Hepatocyte (in vitro differentiated cells): ENCODE results near the gene PIP4P1. TPM values are rescaled to one million over a fixed set of nuclear protein-coding genes. Genes with fewer than 3 reads are reported as not detected.

Experiments
- DNase-seq: peaks from one replicate; pipeline ENCODE4 v3.0.0-alpha.2; 2016; ENCODE audit warnings: low spot score
- H2AFZ ChIP-seq: fragments of 200-600 bp; sonication (generic); 2 replicates; pipeline ENCODE4 v1.6.0; 2016; ENCODE audit warnings: antibody characterized with exemption, mild to moderate bottlenecking
- H3K27ac ChIP-seq: fragments of 200-600 bp; sonication (generic); 2 replicates; pipeline ENCODE4 v1.5.1; 2016; ENCODE audit warnings: mild to moderate bottlenecking
- H3K27me3 ChIP-seq: fragments of 200-600 bp; sonication (generic); 2 replicates; pipeline ENCODE4 v1.6.1; 2016
- H3K36me3 ChIP-seq: fragments of 200-600 bp; sonication (generic); replicated peaks from 2 replicates; pipeline ENCODE4 v1.5.1; 2016; ENCODE audit warnings: low read depth; ENCODE audit not compliant: insufficient read depth
- H3K4me1 ChIP-seq: fragments of 200-600 bp; sonication (generic); 2 replicates; pipeline ENCODE4 v1.5.1; 2016; ENCODE audit warnings: mild to moderate bottlenecking, moderate library complexity; ENCODE audit not compliant: insufficient read depth
- H3K4me2 ChIP-seq: fragments of 200-600 bp; sonication (generic); 2 replicates; pipeline ENCODE4 v1.6.0; 2016
- H3K4me3 ChIP-seq: fragments of 200-600 bp; sonication (generic); 2 replicates; pipeline ENCODE4 v1.5.1; 2016; ENCODE audit warnings: mild to moderate bottlenecking
- H3K79me2 ChIP-seq: fragments of 200-600 bp; sonication (generic); 2 replicates; pipeline ENCODE4 v1.6.0; 2017; ENCODE audit warnings: mild to moderate bottlenecking
- H3K9me2 ChIP-seq: fragments of 200-600 bp; sonication (generic); replicated peaks from 2 replicates; pipeline ENCODE4 v1.6.0; 2017; ENCODE audit warnings: mild to moderate bottlenecking; ENCODE audit not compliant: insufficient read depth
- H3K9me3 ChIP-seq: fragments of 200-600 bp; sonication (generic); 2 replicates; pipeline ENCODE4 v1.5.1; 2016; ENCODE audit warnings: low read depth, mild to moderate bottlenecking
- H4K20me1 ChIP-seq: fragments of 200-600 bp; sonication (generic); 2 replicates; pipeline ENCODE4 v1.6.0; 2016; ENCODE audit warnings: mild to moderate bottlenecking; ENCODE audit not compliant: insufficient read depth, poor library complexity, severe bottlenecking
- CTCF ChIP-seq: fragments of 200-600 bp; sonication (generic); IDR thresholded peaks from 2 replicates; pipeline ENCODE4 v1.5.1; 2016; ENCODE audit warnings: antibody characterized with exemption, mild to moderate bottlenecking; ENCODE audit not compliant: poor library complexity
- EZH2 ChIP-seq: fragments of 200-600 bp; sonication (generic); IDR thresholded peaks from 2 replicates; pipeline ENCODE4 v1.6.1; 2016; ENCODE audit warnings: antibody characterized with exemption, mild to moderate bottlenecking, borderline replicate concordance
- EZH2phosphoT487 ChIP-seq: fragments of 200-600 bp; sonication (generic); IDR thresholded peaks from one replicate; pipeline ENCODE4 v1.6.1; 2018; ENCODE audit warnings: antibody characterized with exemption, mild to moderate bottlenecking, low read depth, moderate library complexity; ENCODE audit not compliant: unreplicated experiment, severe bottlenecking
- WGBS: methylation state at CpG from one replicate; pipeline ENCODE4 v1.1.6; 2016; ENCODE audit warnings: low lambda C conversion rate; ENCODE audit errors: missing lambda C conversion rate; 5-methylcytosine and 5-hydroxymethylcytosine counted together
- polyA plus RNA-seq: library from polyadenylated mRNA; unstranded; fragments of >200 nt; fragmentation: Nextera tagmentation; extraction: Ambion mirVana; gene quantifications from 2 replicates; pipeline ENCODE4 v1.2.1, GENCODE V29; 2016
- total RNA-seq: library from RNA; depleted of rRNA; stranded (reverse); fragments of >200 nt; gene quantifications from 2 replicates; pipeline ENCODE4 v1.2.3, GENCODE V29; 2014

The PIP4P1 gene
- total and polyA plus RNA-seq, 2 experiments from 2014 or later: 40.1 to 85.0 TPM

GRCh38 chr14:20503898-20504297 is 42.7 kb upstream of the PIP4P1 start:
- no peaks in the 10 kb centered on the region for H3K27me3 ChIP-seq
- no peak overlapping the region for H2AFZ ChIP-seq
- no peaks in the 10 kb centered on the region for H3K9me2 ChIP-seq
- no peaks in the 10 kb centered on the region for H3K36me3 ChIP-seq
- no peaks in the 10 kb centered on the region for H3K4me1 ChIP-seq
- no peaks in the 10 kb centered on the region for H4K20me1 ChIP-seq
- H3K27ac ChIP-seq: no peak overlapping the region
- H3K9me3 ChIP-seq: no peaks in the 10 kb centered on the region
- H3K4me2 ChIP-seq: no peak overlapping the region
- DNase-seq: no peak
- 65% methylated on average over 6 of the region's 6 CpGs for WGBS
- no peaks in the 10 kb centered on the region for H3K79me2 ChIP-seq
- no peak overlapping the region for H3K4me3 ChIP-seq
- no peak for TF ChIP-seq EZH2
- no peak for TF ChIP-seq CTCF
- no peak for TF ChIP-seq EZH2phosphoT487

GRCh38 chr14:20501346-20501745 is 40.1 kb upstream of the PIP4P1 start:
- DNase-seq: no peak
- Histone ChIP-seq H3K9me2 (no peaks in the 10 kb centered on the region), H3K79me2 (no peaks in the 10 kb centered on the region), H3K27me3 (no peaks in the 10 kb centered on the region), H3K27ac (no peak overlapping the region), H4K20me1 (no peaks in the 10 kb centered on the region), H3K4me3 (no peak overlapping the region), H3K36me3 (no peaks in the 10 kb centered on the region), H3K4me2 (no peak overlapping the region), H3K4me1 (no peaks in the 10 kb centered on the region), H3K9me3 (no peaks in the 10 kb centered on the region), H2AFZ (no peak overlapping the region)
- no peak for TF ChIP-seq EZH2phosphoT487
- no peak for TF ChIP-seq CTCF
- TF ChIP-seq EZH2: no peak
- 97% methylated on average over 2 of the region's 2 CpGs for WGBS

- 92% methylated on average over 5 of the region's 5 CpGs for WGBS
- no peaks in the 10 kb centered on the region for H3K79me2 ChIP-seq
These were observed 38.6 kb upstream of the PIP4P1 start for GRCh38 chr14:20499881-20500280.

More at GRCh38 chr14:20499881-20500280, 38.6 kb upstream of the PIP4P1 start:
- no peak overlapping the region for H3K4me3 ChIP-seq
- H3K27me3 ChIP-seq: no peaks in the 10 kb centered on the region
- H3K27ac ChIP-seq: no peak overlapping the region
- H3K36me3 ChIP-seq: no peaks in the 10 kb centered on the region
- no peaks in the 10 kb centered on the region for H3K4me1 ChIP-seq
- no peak overlapping the region for H2AFZ ChIP-seq
- H3K9me2 ChIP-seq: no peaks in the 10 kb centered on the region
- no peak for DNase-seq
- TF ChIP-seq EZH2 (no peak), EZH2phosphoT487 (no peak), CTCF (no peak)
- H3K4me2 ChIP-seq: no peak overlapping the region
- H4K20me1 ChIP-seq: no peaks in the 10 kb centered on the region
- no peaks in the 10 kb centered on the region for H3K9me3 ChIP-seq
